ENCODE results near the gene FAM221B. TPM values are rescaled to one million over a fixed set of nuclear protein-coding genes. Genes with fewer than 3 reads are reported as not detected.

FAM221B gene
- total and polyA plus RNA-seq, 2 experiments from 2014 or later: 0.47 TPM; not detected in 1

DNA sequence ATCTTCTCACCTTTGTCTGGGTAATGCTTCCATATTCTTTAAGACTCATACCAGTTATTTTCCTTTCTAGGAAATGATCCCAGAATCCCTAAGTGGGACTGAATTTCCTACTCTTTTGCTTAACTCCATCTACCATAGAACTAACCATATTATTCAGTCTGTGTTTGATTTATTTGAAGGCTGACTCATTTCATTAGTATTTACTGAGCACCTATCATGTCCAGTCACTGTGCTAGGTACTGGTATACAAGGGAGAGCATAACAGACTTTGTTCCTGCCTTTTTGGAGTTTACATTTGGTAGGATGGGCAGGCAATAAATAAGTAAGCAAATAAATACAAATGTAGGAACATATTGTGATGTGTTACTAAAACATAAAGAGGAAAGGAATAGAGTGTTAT is 32.8 kb downstream of the FAM221B start (continued):
- TF ChIP-seq EZH2phosphoT487 (IDR thresholded peaks at IDR 0.05; ENCODE audit: unreplicated experiment) (no peak), ZNF462 (CRISPR knock-in tag; IDR thresholded peaks at IDR 0.05) (no peak), ZNF114 (CRISPR knock-in tag; IDR thresholded peaks at IDR 0.05) (no peak), NANOG (IDR thresholded peaks at IDR 0.05; ENCODE audit: borderline replicate concordance) (no peak)

- H3K27ac Mint-ChIP-seq: no peak overlapping the region
Measured at GRCh38 chr9:35793461-35793860, 35.1 kb downstream of the FAM221B start.

More at GRCh38 chr9:35793461-35793860, 35.1 kb downstream of the FAM221B start:
- no peaks in the 10 kb centered on the region for H3K9me3 Mint-ChIP-seq
- no peaks in the 10 kb centered on the region for H3K36me3 ChIP-seq (ENCODE audit: insufficient read depth)
- H4K20me1 ChIP-seq (replicated peaks; ENCODE audit: insufficient read depth): no peaks in the 10 kb centered on the region; the same call in 1 of the 2 replicates
- no peak overlapping the region for H3K27ac ChIP-seq (ENCODE audit: low read depth)
- H3K4me2 ChIP-seq: no peak overlapping the region
- DNase-seq (ENCODE audit: low spot score) (no peak), ATAC-seq (no peak)
- H2AFZ ChIP-seq: no peak overlapping the region
- no peak overlapping the region for H3K4me3 Mint-ChIP-seq
- peaks cover 15% of the 10 kb centered on the region for H3K4me1 ChIP-seq (ENCODE audit: insufficient read depth)
- peaks cover 14% of the 10 kb centered on the region for H3K27me3 Mint-ChIP-seq (ENCODE audit: insufficient read depth, low read depth, poor library complexity)
- no peaks in the 10 kb centered on the region for H3K79me2 ChIP-seq (replicated peaks; ENCODE audit: insufficient read depth)
- H3F3A ChIP-seq (replicated peaks; ENCODE audit: low read depth): 0 out of 2 replicates have a peak, but pooled peaks cover 3% of the 10 kb centered on the region
- TF ChIP-seq STAT1 (IDR thresholded peaks at IDR 0.05; ENCODE audit: unreplicated experiment) (no peak), EZH2phosphoT487 (IDR thresholded peaks at IDR 0.05; ENCODE audit: unreplicated experiment) (no peak)
- TF ChIP-seq, protein P1, sequence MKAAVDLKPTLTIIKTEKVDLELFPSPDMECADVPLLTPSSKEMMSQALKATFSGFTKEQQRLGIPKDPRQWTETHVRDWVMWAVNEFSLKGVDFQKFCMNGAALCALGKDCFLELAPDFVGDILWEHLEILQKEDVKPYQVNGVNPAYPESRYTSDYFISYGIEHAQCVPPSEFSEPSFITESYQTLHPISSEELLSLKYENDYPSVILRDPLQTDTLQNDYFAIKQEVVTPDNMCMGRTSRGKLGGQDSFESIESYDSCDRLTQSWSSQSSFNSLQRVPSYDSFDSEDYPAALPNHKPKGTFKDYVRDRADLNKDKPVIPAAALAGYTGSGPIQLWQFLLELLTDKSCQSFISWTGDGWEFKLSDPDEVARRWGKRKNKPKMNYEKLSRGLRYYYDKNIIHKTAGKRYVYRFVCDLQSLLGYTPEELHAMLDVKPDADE (IDR thresholded peaks at IDR 0.05): no peak
- H3K27me3 ChIP-seq (ENCODE audit: insufficient read depth): peaks cover 7% of the 10 kb centered on the region; the same call in 1 of the 2 replicates
- H3K36me3 Mint-ChIP-seq (ENCODE audit: low read depth): no peaks in the 10 kb centered on the region
- H3K4me3 ChIP-seq: no peak overlapping the region
- no peaks in the 10 kb centered on the region for H3K9me2 ChIP-seq (ENCODE audit: insufficient read depth)
- H3K4me1 Mint-ChIP-seq: peaks cover 23% of the 10 kb centered on the region

All from GM23338 (cell line).